Lower leg skin (tissue), 3 donors: ENCODE results near the gene HPS3.

ENCODE experiments used
- CTCF ChIP-seq, 3 donors: fragments of 450-650 bp; IDR thresholded peaks; one replicate each; pipeline ENCODE4 v1.5.1; 2016; ENCODE audit warnings: antibody characterized with exemption in 3 of 3, mild to moderate bottlenecking in 3 of 3, moderate library complexity in 2 of 3
- POLR2A ChIP-seq, 2 donors: fragments of 450-650 bp; IDR thresholded peaks; one replicate each; pipeline ENCODE4 v1.6.1; 2016 to 2017; ENCODE audit warnings: antibody characterized with exemption in 2 of 2, mild to moderate bottlenecking in 1 of 2, moderate library complexity in 1 of 2

GRCh38 chr3:149214702-149215101, 85.3 kb downstream of the HPS3 start:
- TF ChIP-seq CTCF (IDR thresholded peaks at IDR 0.05) (no peak), POLR2A (IDR thresholded peaks at IDR 0.05) (no peak)
